Fibroblast of skin of right biceps (primary cell): ENCODE data around the gene IL17B.
"Not testable (repeated sequence)": the region's sequence is repeated elsewhere in the genome, so short reads cannot be mapped to it uniquely, and the experiment has no call there.

Source experiments
- DNase-seq: peaks from one replicate; pipeline ENCODE4 v3.0.0-alpha.2; 2013

IL17B gene

GRCh38 chr5:149399775-149400174 is 20.7 kb upstream of the IL17B start:
- DNase-seq: peak; percentile 33

- not testable (repeated sequence) for DNase-seq
Measured at GRCh38 chr5:149398747-149399266, 19.7 kb upstream of the IL17B start.

- peak; percentile 98 for DNase-seq
Measured at GRCh38 chr5:149397530-149397929, 18.4 kb upstream of the IL17B start.

- DNase-seq: not testable (repeated sequence)
Measured at GRCh38 chr5:149394996-149395395, 15.9 kb upstream of the IL17B start.

- DNase-seq: peak; percentile 83
Measured at GRCh38 chr5:149392718-149393117, 13.6 kb upstream of the IL17B start.

- DNase-seq: no peak
Measured at GRCh38 chr5:149391524-149391923, 12.4 kb upstream of the IL17B start.

- not testable (repeated sequence) for DNase-seq
Measured at GRCh38 chr5:149391076-149391475, 12.0 kb upstream of the IL17B start.

- DNase-seq: no peak
Measured at GRCh38 chr5:149389552-149390495, 10.7 kb upstream of the IL17B start.

GRCh38 chr5:149388498-149389190 is 9.6 kb upstream of the IL17B start:
- peak; percentile 6 for DNase-seq

- peak; percentile 58 for DNase-seq
Measured at GRCh38 chr5:149387982-149388381, 8.9 kb upstream of the IL17B start.

- peak; percentile 69 for DNase-seq
Measured at GRCh38 chr5:149387081-149387631, 8.1 kb upstream of the IL17B start.

GRCh38 chr5:149386166-149386565 is 7.1 kb upstream of the IL17B start:
- no peak for DNase-seq

GRCh38 chr5:149383399-149383798 is 4.3 kb upstream of the IL17B start:
- DNase-seq: peak; percentile 15

GRCh38 chr5:149382517-149383220 is 3.6 kb upstream of the IL17B start:
- no peak for DNase-seq

- DNase-seq: peak; percentile 73
Measured at GRCh38 chr5:149381986-149382338, 2.9 kb upstream of the IL17B start.

- DNase-seq: no peak
Measured at GRCh38 chr5:149381261-149381985, 2.3 kb upstream of the IL17B start.

- DNase-seq: no peak
Measured at GRCh38 chr5:149380466-149381121, 1.5 kb upstream of the IL17B start.

- DNase-seq: no peak
Measured at GRCh38 chr5:149379818-149380374, 804 bp upstream of the IL17B start.

GRCh38 chr5:149378241-149378820 is 761 bp downstream of the IL17B start:
- no peak for DNase-seq

- DNase-seq: no peak
Measured at GRCh38 chr5:149376711-149377447, 2.2 kb downstream of the IL17B start.
